K562 (cell line): ENCODE measurements around the gene CISD3. TPM values are rescaled to one million over a fixed set of nuclear protein-coding genes. Genes with fewer than 3 reads are reported as not detected.

Experiments
- ATF1 ChIP-seq, 2 experiments: fragments of 450-650 bp in 1 of 2; IDR thresholded peaks; 2 replicates each; pipeline ENCODE4 v1.6.1; 2016; ENCODE audit warnings: missing compliant biosample characterization in 1 of 2, missing genetic modification characterization in 1 of 2
- CUX1 ChIP-seq: fragments of 200-800 bp; sonication (Bioruptor generic); IDR thresholded peaks from 2 replicates; pipeline ENCODE4 v1.6.1; 2016; ENCODE audit warnings: missing genetic modification characterization, missing compliant biosample characterization
- E2F1 ChIP-seq: sonication (generic); formaldehyde crosslinking; IDR thresholded peaks from 2 replicates; pipeline ENCODE4 v1.8.1; 2023; ENCODE audit warnings: mild to moderate bottlenecking, missing genetic modification reagents, moderate library complexity
- EP300 ChIP-seq: IDR thresholded peaks from 2 replicates; pipeline ENCODE4 v1.6.1; 2012; ENCODE audit warnings: low read length, improper control_type of control experiment
- ETV6 ChIP-seq, 3 experiments: fragments of 150-350 bp in 1 of 3; sonication (generic) in 1 of 3; formaldehyde crosslinking in 1 of 3; IDR thresholded peaks; 2 replicates each; pipeline versions ENCODE4 v1.6.1 to v1.8.0; 2014 to 2022; ENCODE audit warnings: borderline replicate concordance in 2 of 3, low read depth in 2 of 3, antibody characterized with exemption in 1 of 3, low read length in 1 of 3, mild to moderate bottlenecking in 1 of 3, missing genetic modification reagents in 1 of 3
- KDM4B ChIP-seq, 2 experiments: fragments of 450-650 bp in 1 of 2; sonication (generic) in 1 of 2; IDR thresholded peaks; 2 replicates each; pipeline ENCODE4 v1.6.1; 2016 to 2017; ENCODE audit warnings: borderline replicate concordance in 2 of 2, antibody characterized with exemption in 1 of 2, low read depth in 1 of 2, mild to moderate bottlenecking in 1 of 2
- MTA3 ChIP-seq: fragments of 450-650 bp; formaldehyde crosslinking; IDR thresholded peaks from 2 replicates; pipeline ENCODE4 v1.6.1; 2017; ENCODE audit warnings: mild to moderate bottlenecking, borderline replicate concordance
- NKRF ChIP-seq: fragments of 450-650 bp; IDR thresholded peaks from 2 replicates; pipeline ENCODE4 v1.6.1; 2016; ENCODE audit warnings: borderline replicate concordance
- OTX1 ChIP-seq: fragments of 450-650 bp; formaldehyde crosslinking; IDR thresholded peaks from 2 replicates; pipeline ENCODE4 v1.4.0; 2022; ENCODE audit warnings: mild to moderate bottlenecking
- POLR3G ChIP-seq: IDR thresholded peaks from 2 replicates; pipeline ENCODE4 v1.6.1; 2011; ENCODE audit not compliant: insufficient read length, insufficient replicate concordance; ENCODE audit errors: extremely low read depth
- STAT6 ChIP-seq: sonication (generic); formaldehyde crosslinking; IDR thresholded peaks from 2 replicates; pipeline ENCODE4 v1.8.1; 2023; ENCODE audit warnings: mild to moderate bottlenecking, missing genetic modification reagents
- THAP7 ChIP-seq: fragments of 250-450 bp; sonication (Bioruptor Pico); IDR thresholded peaks from 2 replicates; pipeline ENCODE4 v1.5.0; 2021
- WHSC1 ChIP-seq: IDR thresholded peaks from one replicate; pipeline ENCODE4 v1.6.1; 2012; ENCODE audit warnings: low read length, control low read depth, inconsistent platforms
- ZKSCAN8 ChIP-seq: fragments of 200-800 bp; sonication (Bioruptor generic); IDR thresholded peaks from 2 replicates; pipeline ENCODE4 v1.6.1; 2016; ENCODE audit warnings: missing genetic modification characterization, missing compliant biosample characterization
- ZNF133 ChIP-seq: fragments of 250-450 bp; sonication (Bioruptor Pico); IDR thresholded peaks from 2 replicates; pipeline ENCODE4 v1.4.0; 2020; ENCODE audit warnings: mild to moderate bottlenecking
- ZNF24 ChIP-seq: fragments of 450-650 bp; IDR thresholded peaks from 2 replicates; pipeline ENCODE4 v1.6.1; 2016
- polyA plus RNA-seq, 8 experiments: library from polyadenylated mRNA; depleted of rRNA in 4 of 8; stranded (reverse) in 5 of 8; unstranded in 3 of 8; fragments of >200 nt; fragmentation: Nextera tagmentation in 2 of 8; fragmentation: Illumina TruSeq in 1 of 8; extraction: Ambion mirVana in 2 of 8; extraction: Trizol in 1 of 8; gene quantifications; 2 replicates each; pipeline versions ENCODE4 v1.2.1 to v1.2.3, GENCODE V29; 2011 to 2014; ENCODE audit warnings: inconsistent platforms in 1 of 8, missing spikeins in 1 of 8
- total RNA-seq, 7 experiments: library from RNA; depleted of rRNA in 6 of 7; stranded (reverse); fragments of >200 nt in 6 of 7; fragmentation: Illumina TruSeq in 2 of 7; extraction: Trizol in 2 of 7; gene quantifications; 2 replicates each; pipeline versions ENCODE4 v1.2.1 to v1.2.3, GENCODE V29; 2011 to 2021; ENCODE audit warnings: low replicate concordance in 1 of 7

Gene CISD3
- total and polyA plus RNA-seq, 9 of the 15 experiments (the other 6 are each of a cell fraction or from before 2014, with no cell fraction given), result 5.0 to 60.7 (median 15.7) TPM

- peak; percentile 41; the same call in 1 of the 2 replicates for TF ChIP-seq ZKSCAN8
- no peak for TF ChIP-seq MTA3
- TF ChIP-seq EP300, result no peak
- no peak for TF ChIP-seq CUX1 (CRISPR knock-in tag)
- TF ChIP-seq POLR3G, result no peak
- TF ChIP-seq ZNF24, result no peak
- TF ChIP-seq NKRF, result no peak
- no peak for TF ChIP-seq ETV6 (IDR thresholded peaks at IDR 0.05; ENCODE audit: borderline replicate concordance in 1 of 2, low read depth in 2 of 2, low read length in 1 of 2)
- no peak for TF ChIP-seq ETV6 (CRISPR knock-in tag; IDR thresholded peaks at IDR 0.05; ENCODE audit: borderline replicate concordance)
- no peak for TF ChIP-seq ATF1 (CRISPR knock-in tag; IDR thresholded peaks at IDR 0.05)
- no peak for TF ChIP-seq ATF1 (tag; IDR thresholded peaks at IDR 0.05)
- TF ChIP-seq WHSC1, result no peak
- no peak for TF ChIP-seq KDM4B (IDR thresholded peaks at IDR 0.05; ENCODE audit: borderline replicate concordance in 2 of 2, low read depth in 1 of 2)
- no peak for TF ChIP-seq STAT6
- TF ChIP-seq OTX1 (CRISPR knock-in tag), result peak; percentile 25; the same call in 1 of the 2 replicates
- no peak for TF ChIP-seq ZNF133
- no peak for TF ChIP-seq E2F1 (CRISPR knock-in tag)
- no peak for TF ChIP-seq THAP7 (CRISPR knock-in tag)
These were observed 21.7 kb downstream of the CISD3 start (continued) for GRCh38 chr17:38751808-38752307.
